ENCODE data around the gene PHLDB1. TPM values are rescaled to one million over a fixed set of nuclear protein-coding genes. Genes with fewer than 3 reads are reported as not detected.

PHLDB1 gene
- total and polyA plus RNA-seq, 5 donors, result 110 to 177 (median 136) TPM

GRCh38 chr11:118631142-118631909 is 23.9 kb downstream of the PHLDB1 start:
- no peaks in the 10 kb centered on the region for H3K27me3 ChIP-seq (ENCODE audit: control insufficient read depth, insufficient read depth)
- intact Hi-C loops (cut with DNase I), result no loop called here
- H3K4me1 ChIP-seq (ENCODE audit: control insufficient read depth, insufficient read depth, low read length), result peaks cover 13% of the 10 kb centered on the region
- ATAC-seq, result no peak
- no peak overlapping the region for H3K27ac ChIP-seq (ENCODE audit: low read length)
- H3K9me3 ChIP-seq (ENCODE audit: control insufficient read depth, low read length), result no peaks in the 10 kb centered on the region
- 90% methylated on average over 14 of the region's 14 CpGs for WGBS
- no peak overlapping the region for H3K4me3 ChIP-seq (ENCODE audit: low read length)
- DNase-seq, result peak; percentile 22 to 50 (median 37)

GRCh38 chr11:118632577-118633318 is 25.3 kb downstream of the PHLDB1 start:
- DNase-seq (peak; percentile 16 to 59 (median 51)), ATAC-seq (no peak)
- Histone ChIP-seq H3K9me3 (ENCODE audit: control insufficient read depth, low read length) (no peaks in the 10 kb centered on the region), H3K4me3 (ENCODE audit: low read length) (no peak overlapping the region), H3K27me3 (ENCODE audit: control insufficient read depth, insufficient read depth) (no peaks in the 10 kb centered on the region), H3K4me1 (ENCODE audit: control insufficient read depth, insufficient read depth, low read length) (peaks cover 13% of the 10 kb centered on the region), H3K27ac (ENCODE audit: low read length) (no peak overlapping the region)
- intact Hi-C loops (cut with DNase I), result no loop called here
- WGBS, result 72% methylated on average over 9 of the region's 9 CpGs

GRCh38 chr11:118633319-118633690 is 25.9 kb downstream of the PHLDB1 start:
- 88% methylated on average over 1 of the region's 1 CpG for WGBS

GRCh38 chr11:118633979-118634378 is 26.6 kb downstream of the PHLDB1 start:
- ATAC-seq, result peak in 1 of 2 donors; percentile 9
- H3K4me1 ChIP-seq (ENCODE audit: control insufficient read depth, insufficient read depth, low read length), result peaks cover 11% of the 10 kb centered on the region

More at GRCh38 chr11:118633319-118633690, 25.9 kb downstream of the PHLDB1 start:
- no peak overlapping the region for H3K4me3 ChIP-seq (ENCODE audit: low read length)
- H3K27ac ChIP-seq (ENCODE audit: low read length), result no peak overlapping the region
- intact Hi-C loops (cut with DNase I), result no loop called here
- peaks cover 13% of the 10 kb centered on the region for H3K4me1 ChIP-seq (ENCODE audit: control insufficient read depth, insufficient read depth, low read length)
- H3K27me3 ChIP-seq (ENCODE audit: control insufficient read depth, insufficient read depth), result no peaks in the 10 kb centered on the region
- H3K9me3 ChIP-seq (ENCODE audit: control insufficient read depth, low read length), result no peaks in the 10 kb centered on the region
- peak; percentile 42 to 61 (median 55) for DNase-seq
- no peak for ATAC-seq

GRCh38 chr11:118634431-118635236 is 27.2 kb downstream of the PHLDB1 start:
- ATAC-seq (peak; percentile 83 to 88), DNase-seq (peak; percentile 86 to 95 (median 93))
- Histone ChIP-seq H3K9me3 (ENCODE audit: control insufficient read depth, low read length) (no peaks in the 10 kb centered on the region), H3K27me3 (ENCODE audit: control insufficient read depth, insufficient read depth) (no peaks in the 10 kb centered on the region), H3K4me3 (ENCODE audit: low read length) (no peak overlapping the region), H3K4me1 (ENCODE audit: control insufficient read depth, insufficient read depth, low read length) (peaks cover 8% of the 10 kb centered on the region), H3K27ac (ENCODE audit: low read length) (peak overlapping the region; percentile 32)
- WGBS, result 25% methylated on average over 41 of the region's 41 CpGs
- intact Hi-C loops (cut with DNase I), result no loop called here

More at GRCh38 chr11:118633979-118634378, 26.6 kb downstream of the PHLDB1 start:
- Histone ChIP-seq H3K9me3 (ENCODE audit: control insufficient read depth, low read length) (no peaks in the 10 kb centered on the region), H3K27me3 (ENCODE audit: control insufficient read depth, insufficient read depth) (no peaks in the 10 kb centered on the region), H3K4me3 (ENCODE audit: low read length) (no peak overlapping the region), H3K27ac (ENCODE audit: low read length) (no peak overlapping the region)
- peak; percentile 22 to 48 (median 48) for DNase-seq
- WGBS, result 33% methylated on average over 4 of the region's 4 CpGs
- intact Hi-C loops (cut with DNase I), result no loop called here

GRCh38 chr11:118635237-118635591 is 27.8 kb downstream of the PHLDB1 start:
- peak in 2 of 3 donors; percentile 16 to 59 for DNase-seq
- Histone ChIP-seq H3K4me1 (ENCODE audit: control insufficient read depth, insufficient read depth, low read length) (peaks cover 8% of the 10 kb centered on the region), H3K27ac (ENCODE audit: low read length) (peak overlapping the region; percentile 32), H3K4me3 (ENCODE audit: low read length) (no peak overlapping the region), H3K27me3 (ENCODE audit: control insufficient read depth, insufficient read depth) (no peaks in the 10 kb centered on the region), H3K9me3 (ENCODE audit: control insufficient read depth, low read length) (no peaks in the 10 kb centered on the region)
- WGBS, result 39% methylated on average over 15 of the region's 15 CpGs
- peak; percentile 5 to 7 for ATAC-seq
- intact Hi-C loops (cut with DNase I), result no loop called here

GRCh38 chr11:118635642-118636041 is 28.2 kb downstream of the PHLDB1 start:
- Histone ChIP-seq H3K27me3 (ENCODE audit: control insufficient read depth, insufficient read depth) (no peaks in the 10 kb centered on the region), H3K4me3 (ENCODE audit: low read length) (no peak overlapping the region), H3K27ac (ENCODE audit: low read length) (no peak overlapping the region), H3K9me3 (ENCODE audit: control insufficient read depth, low read length) (no peaks in the 10 kb centered on the region), H3K4me1 (ENCODE audit: control insufficient read depth, insufficient read depth, low read length) (peaks cover 8% of the 10 kb centered on the region)
- WGBS, result 62% methylated on average over 2 of the region's 2 CpGs
- ATAC-seq, result no peak
- intact Hi-C loops (cut with DNase I), result no loop called here
- peak; percentile 16 to 41 (median 40) for DNase-seq

GRCh38 chr11:118636569-118637290 is 29.3 kb downstream of the PHLDB1 start:
- Histone ChIP-seq H3K27ac (ENCODE audit: low read length) (no peak overlapping the region), H3K4me3 (ENCODE audit: low read length) (no peak overlapping the region), H3K4me1 (ENCODE audit: control insufficient read depth, insufficient read depth, low read length) (peaks cover 8% of the 10 kb centered on the region), H3K9me3 (ENCODE audit: control insufficient read depth, low read length) (no peaks in the 10 kb centered on the region), H3K27me3 (ENCODE audit: control insufficient read depth, insufficient read depth) (no peaks in the 10 kb centered on the region)
- intact Hi-C loops (cut with DNase I), result no loop called here
- no peak for ATAC-seq
- 64% methylated on average over 8 of the region's 8 CpGs for WGBS
- peak; percentile 9 to 65 (median 35) for DNase-seq

GRCh38 chr11:118638726-118639125 is 31.3 kb downstream of the PHLDB1 start:
- 91% methylated on average over 6 of the region's 6 CpGs for WGBS
- H3K27ac ChIP-seq (ENCODE audit: low read length), result no peak overlapping the region

GRCh38 chr11:118639899-118640298 is 32.5 kb downstream of the PHLDB1 start:
- Histone ChIP-seq H3K27me3 (ENCODE audit: control insufficient read depth, insufficient read depth) (no peaks in the 10 kb centered on the region), H3K9me3 (ENCODE audit: control insufficient read depth, low read length) (no peaks in the 10 kb centered on the region), H3K4me1 (ENCODE audit: control insufficient read depth, insufficient read depth, low read length) (peaks cover 6% of the 10 kb centered on the region), H3K4me3 (ENCODE audit: low read length) (no peak overlapping the region), H3K27ac (ENCODE audit: low read length) (peak overlapping the region; percentile 47)
- 73% methylated on average over 4 of the region's 4 CpGs for WGBS
- no peak for ATAC-seq
- peak; percentile 10 to 49 (median 41) for DNase-seq
- intact Hi-C loops (cut with DNase I), result no loop called here

More at GRCh38 chr11:118638726-118639125, 31.3 kb downstream of the PHLDB1 start:
- DNase-seq (peak in 2 of 3 donors; percentile 42 to 51), ATAC-seq (no peak)
- Histone ChIP-seq H3K4me3 (ENCODE audit: low read length) (no peak overlapping the region), H3K9me3 (ENCODE audit: control insufficient read depth, low read length) (no peaks in the 10 kb centered on the region), H3K27me3 (ENCODE audit: control insufficient read depth, insufficient read depth) (no peaks in the 10 kb centered on the region), H3K4me1 (ENCODE audit: control insufficient read depth, insufficient read depth, low read length) (peaks cover 11% of the 10 kb centered on the region)
- intact Hi-C loops (cut with DNase I), result no loop called here
